Motor neuron (in vitro differentiated cells): ENCODE data around the gene CYP3A5. TPM values are rescaled to one million over a fixed set of nuclear protein-coding genes. Genes with fewer than 3 reads are reported as not detected.
"Not testable (repeated sequence)": the region's sequence is repeated elsewhere in the genome, so short reads cannot be mapped to it uniquely, and the experiment has no call there.

Source experiments
- ATAC-seq, 8 experiments: fragments of 200-7000 bp; cut with Tn5 transposase; replicated peaks in 6 of 8; 2 replicates each; pipeline ENCODE4 v1.8.0; 2021; ENCODE audit warnings: mild to moderate bottlenecking in 8 of 8, moderate library complexity in 8 of 8
- H3K27ac ChIP-seq, 2 donors: fragments of 250-450 bp; sonication (Bioruptor Pico); 2 replicates each; pipeline ENCODE4 v1.9.0; 2021; ENCODE audit warnings: antibody characterized with exemption in 2 of 2, mild to moderate bottlenecking in 2 of 2, moderate library complexity in 1 of 2
- H3K4me1 ChIP-seq, 2 donors: fragments of 250-450 bp; sonication (Bioruptor Pico); replicated peaks in 1 of 2; 2 replicates each; pipeline ENCODE4 v1.6.1; 2021; ENCODE audit warnings: antibody characterized with exemption in 2 of 2, mild to moderate bottlenecking in 2 of 2, moderate library complexity in 1 of 2
- H3K4me3 ChIP-seq, 5 donors: fragments of 250-450 bp; sonication (Bioruptor Pico); 2 replicates each; pipeline ENCODE4 v1.9.0; 2021; ENCODE audit warnings: antibody characterized with exemption in 5 of 5, mild to moderate bottlenecking in 5 of 5, moderate library complexity in 4 of 5
- WGBS, 10 experiments: fragments of 450-650 bp; shearing (Covaris generic); methylation state at CpG; one replicate each; pipeline ENCODE4 v1.0.0; 2022; 5-methylcytosine and 5-hydroxymethylcytosine counted together
- in situ Hi-C, 9 experiments: fragments of 400-800 bp; cut with MboI; loops; one replicate each; pipeline ENCODE4 v1.15.0; 2021; ENCODE audit warnings: low sequenced_read_pairs in 9 of 9, low pct_unique_long_range_greater_than_20kb in 2 of 9; ENCODE audit not compliant: unreplicated experiment in 9 of 9
- total RNA-seq, 8 experiments: library from RNA; unstranded; fragments of 300-600 nt; gene quantifications; 2 replicates each; pipeline versions ENCODE4 v1.2.3 to v1.2.4, GENCODE V29; 2022

Gene CYP3A5
- total RNA-seq, 8 experiments from 2014 or later, result 2.4 to 20.2 (median 6.4) TPM

DNA sequence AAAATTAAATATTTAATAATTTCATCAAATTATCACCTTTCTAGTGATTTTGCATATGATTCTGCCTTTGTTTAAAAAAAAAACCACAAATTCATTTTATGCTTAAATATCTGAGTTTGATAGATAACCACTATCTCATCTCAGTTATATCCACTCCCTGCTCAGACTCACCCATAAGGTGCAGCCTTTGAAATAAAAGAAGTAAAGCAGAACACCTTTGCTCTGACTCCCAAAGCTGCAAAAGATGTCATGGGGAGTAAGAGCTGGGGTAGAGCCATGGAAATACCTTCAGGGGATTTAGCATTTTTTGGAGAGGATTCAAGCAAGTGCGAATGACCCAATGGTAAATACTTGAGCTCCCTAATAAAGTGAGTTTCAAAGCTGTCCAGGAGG, 15.1 kb upstream of the CYP3A5 start:
- H3K27ac ChIP-seq, result no peak overlapping the region
- WGBS, 10 experiments, result 70 to 100% (median 88%) methylated on average over 1 of the region's 1 CpG; no CpG with 5 or more reads in 5 of the 10 experiments
- peaks cover 7 to 9% of the 10 kb centered on the region in 2 donors for H3K4me1 ChIP-seq
- ATAC-seq, result no peak
- H3K4me3 ChIP-seq, result no peak overlapping the region
- in situ Hi-C loops, result no loop called here

DNA sequence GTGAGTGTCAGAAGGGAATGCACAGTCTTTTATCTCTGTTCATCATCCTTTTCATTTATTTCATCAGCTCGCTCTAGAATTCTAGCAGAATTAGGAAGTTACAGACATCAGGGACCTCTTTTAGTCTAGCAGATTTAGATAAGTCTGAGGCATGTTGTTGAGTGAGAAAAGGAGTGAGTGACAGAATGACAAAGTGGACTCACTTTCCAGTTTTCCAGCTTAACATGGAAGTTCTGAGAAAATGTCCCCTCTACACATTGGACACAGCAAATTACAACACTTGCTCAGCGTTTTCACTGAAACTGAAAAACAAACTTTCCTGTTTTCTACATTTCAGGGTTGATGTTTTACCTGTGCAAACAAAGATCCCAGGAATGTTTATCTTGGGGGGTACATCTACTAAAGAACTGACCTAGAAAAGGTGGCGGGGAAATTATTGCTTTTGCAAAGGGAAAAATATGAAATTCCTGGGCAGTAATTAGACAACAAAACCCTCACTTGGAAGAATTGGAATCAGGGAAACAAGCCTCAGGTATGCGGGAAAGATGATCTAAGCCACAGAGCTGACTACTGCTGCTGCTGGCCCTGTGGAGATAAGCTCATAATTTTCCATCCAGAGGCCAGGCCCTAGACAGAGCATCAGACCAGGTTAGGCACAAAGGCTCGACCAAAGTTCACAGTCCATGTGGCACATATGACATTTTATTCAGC, 14.6 kb upstream of the CYP3A5 start:
- no peak overlapping the region for H3K27ac ChIP-seq
- WGBS, 10 experiments, result 49 to 92% (median 77%) methylated on average over 1 to 5 of the region's 5 CpGs; no CpG with 5 or more reads in 1 of the 10 experiments
- peaks cover 7 to 9% of the 10 kb centered on the region in 2 donors for H3K4me1 ChIP-seq
- H3K4me3 ChIP-seq, result no peak overlapping the region
- ATAC-seq, result no peak
- in situ Hi-C loops, result no loop called here

DNA sequence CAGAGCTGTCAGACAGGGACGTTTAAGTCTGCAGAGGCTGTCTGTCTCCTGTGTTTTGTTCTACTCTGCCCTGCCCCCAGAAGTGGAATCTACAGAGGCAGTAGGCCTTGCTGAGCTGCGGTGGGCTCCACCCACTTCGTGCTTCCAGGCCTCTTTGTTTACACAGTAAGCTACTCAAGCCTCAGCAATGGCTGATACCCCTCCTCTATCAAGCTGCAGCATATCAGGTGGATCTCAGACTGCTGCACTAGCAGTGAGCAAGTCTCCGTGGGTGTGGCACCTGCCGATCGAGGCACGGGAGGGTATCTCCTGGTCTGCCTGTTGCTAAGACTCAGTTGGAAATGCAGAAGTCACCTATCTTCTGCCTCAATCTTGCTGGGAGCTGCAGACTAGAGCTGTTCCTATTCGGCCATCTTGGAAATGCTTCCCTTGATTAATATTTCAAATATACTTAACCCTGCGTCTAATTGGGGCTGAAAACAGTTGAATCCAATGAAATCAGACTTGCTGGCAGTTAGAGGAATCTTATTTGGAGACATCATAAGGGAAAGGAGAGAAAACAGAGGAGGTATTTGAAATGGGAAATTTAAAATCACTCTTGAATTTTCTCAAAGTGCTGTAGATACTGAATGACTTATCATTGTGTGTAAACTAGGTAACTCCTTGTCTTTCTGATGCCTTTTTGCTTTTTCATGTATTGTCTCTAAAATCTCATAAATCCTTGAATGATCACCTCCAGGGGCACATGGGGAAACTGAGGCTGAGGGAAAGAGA, 13.8 kb upstream of the CYP3A5 start:
- H3K27ac ChIP-seq, result peak overlapping the region; percentile 20 to 22
- in situ Hi-C loops, result no loop called here
- H3K4me1 ChIP-seq, result peaks cover 7 to 9% of the 10 kb centered on the region in 2 donors
- WGBS, 10 experiments, result 0 to 84% (median 41%) methylated on average over 1 to 5 of the region's 9 CpGs; no CpG with 5 or more reads in 1 of the 10 experiments
- ATAC-seq, result peak; percentile 29 to 97 (median 84)
- no peak overlapping the region for H3K4me3 ChIP-seq

DNA sequence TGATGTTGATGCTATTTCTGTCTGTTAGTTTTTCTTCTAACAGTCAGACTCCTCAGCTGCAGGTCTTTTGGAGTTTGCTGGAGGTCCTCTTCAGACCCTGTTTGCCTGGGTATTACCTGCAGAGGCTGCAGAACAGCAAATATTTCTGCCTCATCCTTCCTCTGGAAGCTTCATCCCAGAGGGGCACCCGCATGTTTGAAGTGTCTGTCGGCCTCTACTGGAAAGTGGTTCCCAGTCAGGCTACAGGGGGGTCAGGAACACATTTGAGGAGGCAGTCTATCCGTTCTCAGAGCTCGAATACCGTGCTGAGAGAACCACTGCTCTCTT, 13.3 kb upstream of the CYP3A5 start:
- Histone ChIP-seq H3K4me3 (no peak overlapping the region), H3K4me1 (peaks cover 7 to 9% of the 10 kb centered on the region in 2 donors), H3K27ac (peak overlapping the region; percentile 20 to 22)
- 10 to 54% (median 37%) methylated on average over 2 to 5 of the region's 5 CpGs; no CpG with 5 or more reads in 5 of the 10 experiments for WGBS, 10 experiments
- in situ Hi-C loops, result no loop called here
- no peak for ATAC-seq

DNA sequence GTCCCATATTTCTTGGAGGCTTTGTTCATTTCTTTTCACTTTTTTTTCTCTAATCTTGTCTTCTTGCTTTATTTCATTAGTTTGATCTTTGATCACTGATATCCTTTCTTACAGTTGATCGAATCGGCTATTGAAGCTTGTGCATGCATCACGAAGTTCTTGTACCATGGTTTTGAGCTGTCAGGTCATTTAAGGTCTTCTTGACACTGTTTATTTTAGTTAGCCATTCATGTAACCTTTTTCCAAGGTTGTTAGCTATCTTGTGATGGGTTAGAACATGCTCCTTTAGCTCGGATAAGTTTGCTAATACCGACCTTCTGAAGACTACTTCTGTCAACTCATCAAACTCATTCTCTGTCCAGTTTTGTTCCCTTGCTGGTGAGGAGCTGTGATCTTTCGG, 12.8 kb upstream of the CYP3A5 start:
- in situ Hi-C loops, H3K4me1 ChIP-seq, H3K27ac ChIP-seq, H3K4me3 ChIP-seq, ATAC-seq: not testable (repeated sequence)
- 62 to 100% (median 83%) methylated on average over 2 to 6 of the region's 6 CpGs for WGBS, 10 experiments

DNA sequence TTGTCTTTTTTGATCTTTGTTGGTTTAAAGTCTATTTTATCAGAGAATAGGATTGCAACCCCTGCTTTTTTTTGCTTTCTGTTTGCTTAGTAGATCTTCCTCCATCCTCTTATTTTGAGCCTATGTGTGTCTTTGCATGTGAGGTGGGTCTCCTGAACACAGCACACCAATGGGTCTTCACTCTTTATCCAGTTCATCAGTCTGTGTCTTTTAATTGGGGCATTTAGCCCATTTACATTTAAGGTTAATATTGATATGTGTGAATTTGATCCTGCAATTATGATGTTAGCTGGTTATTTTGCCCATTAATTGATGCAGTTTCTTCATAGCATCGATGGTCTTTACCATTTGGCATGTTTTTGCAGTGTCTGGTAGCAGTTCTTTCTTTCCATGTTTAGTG, 11.9 kb upstream of the CYP3A5 start:
- H3K4me3 ChIP-seq, in situ Hi-C loops, ATAC-seq, H3K27ac ChIP-seq, H3K4me1 ChIP-seq: not testable (repeated sequence)
- WGBS, 10 experiments, result 0 to 100% (median 38%) methylated on average over 1 of the region's 1 CpG; no CpG with 5 or more reads in 6 of the 10 experiments

DNA sequence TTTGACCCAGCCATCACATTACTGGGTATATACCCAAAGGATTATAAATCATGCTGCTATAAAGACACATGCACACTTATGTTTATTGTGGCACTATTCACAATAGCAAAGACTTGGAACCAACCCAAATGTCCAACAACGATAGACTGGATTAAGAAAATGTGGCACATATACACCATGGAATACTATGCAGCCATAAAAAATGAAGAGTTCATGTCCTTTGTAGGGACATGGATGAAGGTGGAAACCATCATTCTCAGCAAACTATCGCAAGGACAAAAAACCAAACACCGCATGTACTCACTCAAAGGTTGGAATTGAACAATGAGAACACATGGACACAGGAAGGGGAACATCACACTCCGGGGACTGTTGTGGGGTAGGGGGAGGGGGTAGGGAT, 11.1 kb upstream of the CYP3A5 start:
- H3K4me3 ChIP-seq, H3K27ac ChIP-seq, ATAC-seq, H3K4me1 ChIP-seq, in situ Hi-C loops: not testable (repeated sequence)
- no CpG with 5 or more reads among the region's 4 CpGs for whole genome bisulfite sequencing, 10 experiments

DNA sequence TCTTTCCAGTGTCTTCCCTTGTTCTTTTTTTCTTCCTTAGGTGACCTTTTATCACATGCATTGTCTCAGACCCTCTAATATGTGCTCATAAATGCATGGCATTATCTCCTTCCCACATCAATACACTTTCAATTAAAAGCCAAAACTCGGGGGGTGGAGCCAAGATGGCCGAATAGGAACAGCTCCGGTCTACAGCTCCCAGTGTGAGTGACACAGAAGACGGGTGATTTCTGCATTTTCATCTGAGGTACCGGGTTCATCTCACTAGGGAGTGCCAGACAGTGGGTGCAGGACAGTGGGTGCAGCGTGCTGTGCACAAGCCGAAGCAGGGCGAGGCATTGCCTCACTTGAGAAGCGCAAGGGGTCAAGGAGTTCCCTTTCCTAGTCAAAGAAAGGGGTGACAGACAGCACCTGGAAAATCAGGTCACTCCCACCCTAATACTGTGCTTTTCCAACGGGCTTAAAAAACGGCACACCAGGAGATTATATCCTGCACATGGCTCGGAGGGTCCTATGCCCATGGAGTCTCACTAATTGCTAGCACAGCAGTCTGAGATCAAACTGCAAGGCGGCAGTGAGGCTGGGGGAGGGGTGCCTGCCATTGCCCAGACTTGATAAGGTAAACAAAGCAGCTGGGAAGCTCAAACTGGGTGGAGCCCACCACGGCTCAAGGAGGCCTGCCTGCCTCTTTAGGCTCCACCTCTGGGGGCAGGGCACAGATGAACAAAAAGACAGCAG, 6.2 kb upstream of the CYP3A5 start:
- in situ Hi-C loops, ATAC-seq, H3K4me1 ChIP-seq, H3K4me3 ChIP-seq, H3K27ac ChIP-seq: not testable (repeated sequence)
- 67 to 90% (median 79%) methylated on average over 1 to 9 of the region's 14 CpGs; no CpG with 5 or more reads in 2 of the 10 experiments for WGBS, 10 experiments

DNA sequence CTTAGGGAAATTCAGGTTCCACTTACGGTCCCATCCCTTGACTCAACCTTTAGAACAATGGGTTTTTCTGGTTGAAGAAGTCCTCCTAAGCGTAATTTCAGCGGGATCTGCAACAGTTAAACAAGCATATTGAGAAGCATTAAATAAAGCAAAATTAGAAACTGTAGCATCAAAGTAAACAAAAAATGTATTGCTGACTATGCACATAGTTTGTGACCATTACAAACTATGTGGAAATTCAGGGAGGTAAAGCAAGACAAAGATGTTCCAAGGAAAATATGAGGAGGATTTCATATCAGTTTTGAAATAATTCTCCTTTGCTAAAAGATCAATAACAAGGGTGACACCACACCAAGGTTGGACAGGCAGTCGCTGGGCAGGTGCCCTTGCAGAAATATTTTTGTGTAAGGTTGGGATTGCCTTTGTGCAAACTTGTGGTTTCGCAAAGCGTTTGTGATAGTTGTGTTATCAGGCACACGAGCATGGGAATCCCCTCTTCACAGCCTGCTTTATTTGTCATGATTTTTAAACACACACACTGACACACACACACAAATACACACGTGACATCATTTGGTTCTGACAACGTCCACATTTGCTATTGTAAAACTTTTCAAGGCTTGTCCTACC, 5.4 kb upstream of the CYP3A5 start:
- Histone ChIP-seq H3K27ac (no peak overlapping the region), H3K4me3 (no peak overlapping the region), H3K4me1 (peaks cover 0 to under 1% of the 10 kb centered on the region in 2 donors)
- in situ Hi-C loops, result no loop called here
- 38 to 94% (median 78%) methylated on average over 1 to 9 of the region's 9 CpGs for WGBS, 10 experiments
- no peak for ATAC-seq

DNA sequence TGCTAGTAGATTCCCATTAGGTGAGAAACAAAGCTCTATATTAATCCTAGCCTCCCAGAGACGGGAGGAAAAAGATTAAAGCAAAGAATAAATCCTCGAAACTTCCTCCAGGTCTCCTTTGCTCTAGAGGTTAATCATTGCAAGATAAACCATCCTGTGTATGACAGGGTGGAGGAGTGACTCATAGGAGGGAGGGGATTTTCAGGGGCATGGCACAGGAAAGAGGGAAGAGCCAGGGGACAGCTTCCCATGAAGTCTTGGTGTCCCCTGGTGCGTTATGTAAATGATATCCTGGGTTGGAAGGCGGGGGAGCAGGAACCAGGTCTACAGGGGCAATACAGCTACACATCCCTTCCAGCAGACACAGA, 780 bp downstream of the CYP3A5 start:
- Histone ChIP-seq H3K27ac (peak overlapping the region; percentile 72 to 74), H3K4me3 (peak overlapping the region in 4 of 5 donors; percentile 15 to 20 (median 15)), H3K4me1 (peaks cover 10 to 15% of the 10 kb centered on the region in 2 donors)
- in situ Hi-C loops, result no loop called here
- WGBS, 10 experiments, result 0 to 50% (median 20%) methylated on average over 1 to 2 of the region's 4 CpGs; no CpG with 5 or more reads in 7 of the 10 experiments
- peak; percentile 73 to 95 (median 92) for ATAC-seq

DNA sequence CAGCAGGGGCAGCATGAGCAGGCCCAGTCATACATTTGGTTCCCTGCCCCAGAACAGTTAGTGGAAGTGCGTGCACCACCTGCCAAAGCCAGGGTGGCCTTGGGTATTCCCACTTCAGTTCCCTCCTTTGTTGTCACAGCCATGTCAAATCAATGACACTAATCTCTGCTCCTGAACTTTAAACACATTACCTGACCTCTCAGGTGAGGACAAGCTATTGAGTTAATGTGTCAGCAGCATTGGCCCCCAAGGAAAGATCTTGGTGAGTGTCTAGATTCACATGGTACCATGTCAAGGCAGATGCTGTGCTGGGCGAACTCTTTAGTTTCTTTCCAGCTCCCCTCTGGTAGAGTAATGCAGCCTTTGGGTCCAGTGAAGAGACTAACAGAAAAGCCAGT, 2.1 kb downstream of the CYP3A5 start:
- H3K4me1 ChIP-seq, result peaks cover 10 to 15% of the 10 kb centered on the region in 2 donors
- ATAC-seq, result no peak
- WGBS, 10 experiments, result 60 to 100% methylated on average over 1 of the region's 2 CpGs; no CpG with 5 or more reads in 8 of the 10 experiments
- H3K27ac ChIP-seq, result no peak overlapping the region
- no peak overlapping the region for H3K4me3 ChIP-seq
- in situ Hi-C loops, result no loop called here

DNA sequence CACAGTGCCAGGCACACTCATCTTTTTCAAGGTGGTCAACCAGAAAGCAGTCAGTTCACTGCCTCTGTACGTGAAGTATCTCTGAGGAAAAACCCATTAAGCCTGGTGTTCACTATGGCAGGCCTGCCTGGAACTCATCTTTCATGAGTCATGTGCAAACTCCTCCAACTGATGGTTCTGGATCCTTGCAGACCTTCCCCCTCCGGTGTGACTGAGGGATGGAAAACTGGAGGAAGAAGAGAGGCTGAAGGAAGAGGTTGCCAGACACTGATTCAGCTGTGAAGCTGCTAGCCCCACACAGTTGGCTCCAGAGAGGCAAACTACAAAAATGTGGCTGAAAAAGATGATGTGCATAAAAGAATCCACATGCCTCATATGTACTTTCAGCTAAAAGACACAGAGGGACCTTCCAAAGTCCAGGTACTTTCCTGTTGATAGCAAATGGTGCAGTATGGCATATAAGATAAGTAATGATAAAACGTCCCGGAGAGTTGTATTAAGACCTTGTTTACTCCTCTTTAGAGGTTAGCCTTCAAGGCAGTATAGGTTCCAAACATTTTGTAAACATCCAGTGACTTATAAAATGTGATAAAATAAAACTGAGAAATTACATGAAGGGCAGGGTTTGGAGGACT, 2.7 kb downstream of the CYP3A5 start:
- 63 to 100% (median 79%) methylated on average over 1 to 3 of the region's 4 CpGs; no CpG with 5 or more reads in 2 of the 10 experiments for WGBS, 10 experiments
- H3K4me1 ChIP-seq, result peaks cover 10 to 15% of the 10 kb centered on the region in 2 donors
- no peak overlapping the region for H3K4me3 ChIP-seq
- no peak for ATAC-seq
- no peak overlapping the region for H3K27ac ChIP-seq
- in situ Hi-C loops, result no loop called here
